SK-N-SH (cell line): ENCODE results near the gene FOXO3B. TPM values are rescaled to one million over a fixed set of nuclear protein-coding genes. Genes with fewer than 3 reads are reported as not detected.
"Not testable (repeated sequence)": the region's sequence is repeated elsewhere in the genome, so short reads cannot be mapped to it uniquely, and the experiment has no call there.

ENCODE experiments used
- CTCF ChIA-PET: fragments of 300-600, 350-600 bp; formaldehyde crosslinking; extraction: SDS; loops from one replicate; lab custom pipeline; 2021; lab: Yijun Ruan, JAX
- POLR2A ChIA-PET: fragments of 350-600 bp; sonication (Branson Sonifier 250); formaldehyde crosslinking; extraction: SDS; loops from one replicate; lab custom pipeline; 2020; ENCODE audit warnings: antibody characterized with exemption, inconsistent platforms; lab: Yijun Ruan, JAX
- DNase-seq: peaks from one replicate; pipeline ENCODE4 v3.0.0; 2012
- H2AFZ ChIP-seq: fragments of 200-600 bp; sonication (generic); 2 replicates; pipeline ENCODE4 v1.8.1; 2016; ENCODE audit warnings: antibody characterized with exemption, mild to moderate bottlenecking, low read depth
- H3F3A ChIP-seq: fragments of 200-600 bp; sonication (generic); replicated peaks from 2 replicates; pipeline ENCODE3; 2016; ENCODE audit warnings: antibody characterized with exemption, mild to moderate bottlenecking; ENCODE audit not compliant: insufficient read depth
- H3K27ac ChIP-seq, 2 experiments: fragments of 200-500 bp in 1 of 2; fragments of 200-600 bp in 1 of 2; sonication (Bioruptor generic) in 1 of 2; sonication (generic), shearing (Covaris generic) in 1 of 2; 2 replicates each; pipeline versions ENCODE4 v1.5.1 to v1.6.1; 2014 to 2016; ENCODE audit warnings: low read depth in 2 of 2, inconsistent platforms in 1 of 2, low read length in 1 of 2, mild to moderate bottlenecking in 1 of 2, mixed read lengths in 1 of 2
- H3K27me3 ChIP-seq: fragments of 200-600 bp; sonication (generic), shearing (Covaris generic); 2 replicates; pipeline ENCODE4 v1.6.1; 2016; ENCODE audit warnings: mixed run types; ENCODE audit not compliant: insufficient read depth
- H3K36me3 ChIP-seq, 2 experiments: fragments of 200-500 bp in 1 of 2; fragments of 200-600 bp in 1 of 2; sonication (Bioruptor generic) in 1 of 2; sonication (generic) in 1 of 2; replicated peaks in 1 of 2; 2 replicates each; pipeline versions ENCODE3 to v1.5.1; 2014 to 2016; ENCODE audit warnings: low read length in 1 of 2, mild to moderate bottlenecking in 1 of 2; ENCODE audit not compliant: insufficient read depth in 2 of 2, control insufficient read depth in 1 of 2
- H3K4me1 ChIP-seq, 2 experiments: fragments of 200-500 bp in 1 of 2; fragments of 200-600 bp in 1 of 2; sonication (Bioruptor generic) in 1 of 2; sonication (generic), shearing (Covaris generic) in 1 of 2; 2 replicates each; pipeline versions ENCODE4 v1.5.1 to v1.6.1; 2014 to 2016; ENCODE audit warnings: low read depth in 1 of 2, low read length in 1 of 2, mixed run types in 1 of 2; ENCODE audit not compliant: insufficient read depth in 2 of 2, control insufficient read depth in 1 of 2
- H3K4me2 ChIP-seq: fragments of 200-600 bp; sonication (generic), shearing (Covaris generic); 2 replicates; pipeline ENCODE4 v1.6.1; 2017; ENCODE audit warnings: mixed run types
- H3K4me3 ChIP-seq, 2 experiments: fragments of 200-500 bp in 1 of 2; fragments of 200-600 bp in 1 of 2; sonication (Bioruptor generic) in 1 of 2; sonication (generic), shearing (Covaris generic) in 1 of 2; 2 replicates each; pipeline versions ENCODE4 v1.5.1 to v1.8.1; 2014 to 2016; ENCODE audit warnings: low read depth in 2 of 2, inconsistent platforms in 1 of 2, low read length in 1 of 2, mild to moderate bottlenecking in 1 of 2, mixed read lengths in 1 of 2, moderate library complexity in 1 of 2
- H3K79me2 ChIP-seq: fragments of 200-600 bp; sonication (generic); 2 replicates; pipeline ENCODE4 v1.8.1; 2017; ENCODE audit warnings: mild to moderate bottlenecking; ENCODE audit not compliant: insufficient read depth
- H3K9ac ChIP-seq: fragments of 200-600 bp; sonication (generic); 2 replicates; pipeline ENCODE4 v1.6.1; 2017; ENCODE audit warnings: mixed run types
- H3K9me2 ChIP-seq: fragments of 200-600 bp; sonication (generic); 2 replicates; pipeline ENCODE4 v1.6.1; 2017; ENCODE audit warnings: mixed run types
- H3K9me3 ChIP-seq: fragments of 200-600 bp; sonication (generic); 2 replicates; pipeline ENCODE4 v1.6.1; 2017; ENCODE audit warnings: mixed run types, mild to moderate bottlenecking, moderate library complexity
- H4K20me1 ChIP-seq: fragments of 200-600 bp; sonication (generic); 2 replicates; pipeline ENCODE4 v1.6.1; 2017; ENCODE audit warnings: mild to moderate bottlenecking, mixed run types; ENCODE audit not compliant: insufficient read depth
- CTCF ChIP-seq: fragments of 200-600 bp; sonication (generic); IDR thresholded peaks from 2 replicates; pipeline ENCODE4 v1.6.1; 2017; ENCODE audit warnings: antibody characterized with exemption, mild to moderate bottlenecking, moderate library complexity
- RAD21 ChIP-seq: IDR thresholded peaks from 2 replicates; pipeline ENCODE4 v1.6.1; 2012; ENCODE audit warnings: mild to moderate bottlenecking, low read length
- RXRA ChIP-seq: IDR thresholded peaks from 2 replicates; pipeline ENCODE4 v1.4.0; 2012; ENCODE audit warnings: low read depth, mild to moderate bottlenecking, borderline replicate concordance
- SMC3 ChIP-seq: IDR thresholded peaks from 2 replicates; pipeline ENCODE4 v1.6.1; 2012; ENCODE audit warnings: low read depth, low read length, improper control_type of control experiment
- WGBS: methylation state at CpG from one replicate; pipeline ENCODE4 v1.1.6; 2017; ENCODE audit warnings: low lambda C conversion rate; 5-methylcytosine and 5-hydroxymethylcytosine counted together
- polyA plus RNA-seq, 3 experiments: library from polyadenylated mRNA; depleted of rRNA; stranded (reverse); fragments of >200 nt; gene quantifications; 2 replicates each; pipeline ENCODE4 v1.2.3, GENCODE V29; 2012

Gene FOXO3B
- polyA plus RNA-seq, 1 of the 3 experiments (the other 2 are of a cell fraction), result 3.0 TPM

GRCh38 chr17:18719428-18720110, 37.5 kb upstream of the FOXO3B start:
- H3K36me3 ChIP-seq, H3K9ac ChIP-seq, DNase-seq, H3F3A ChIP-seq, H3K4me1 ChIP-seq, H4K20me1 ChIP-seq, H3K4me3 ChIP-seq, CTCF ChIA-PET, POLR2A ChIA-PET, H3K27me3 ChIP-seq, H3K9me2 ChIP-seq, H3K79me2 ChIP-seq, H3K9me3 ChIP-seq: not testable (repeated sequence)
- H3K4me2 ChIP-seq, result peak overlapping the region; percentile 44; the same call in 1 of the 2 replicates
- peak overlapping the region in 1 of 2 experiments; percentile 24; a peak in 1 of 4 replicates for H3K27ac ChIP-seq
- 78% methylated on average over 11 of the region's 12 CpGs for WGBS
- 0 out of 2 replicates have a peak overlapping the region, but pooled peaks have one; percentile 3 for H2AFZ ChIP-seq

- not testable (repeated sequence) for H3K9ac ChIP-seq, H3K4me3 ChIP-seq, DNase-seq, H3K79me2 ChIP-seq
- TF ChIP-seq RXRA, result peak; percentile 22; the same call in 1 of the 2 replicates
- TF ChIP-seq, all 33 proteins: peak for 1; not testable (repeated sequence) for 32
- peak overlapping the region; percentile 44; the same call in 1 of the 2 replicates for H3K4me2 ChIP-seq
- H3K9me2 ChIP-seq, H3K4me1 ChIP-seq, H3K27me3 ChIP-seq, H3F3A ChIP-seq, H3K9me3 ChIP-seq, H3K36me3 ChIP-seq, POLR2A ChIA-PET, H4K20me1 ChIP-seq, CTCF ChIA-PET: not testable (repeated sequence)
- 41% methylated on average over 6 of the region's 9 CpGs for WGBS
- H3K27ac ChIP-seq, result peak overlapping the region in 1 of 2 experiments; percentile 24; a peak in 1 of 4 replicates
- 0 out of 2 replicates have a peak overlapping the region, but pooled peaks have one; percentile 3 for H2AFZ ChIP-seq
Observed at GRCh38 chr17:18718643-18719427, 36.7 kb upstream of the FOXO3B start.

GRCh38 chr17:18712354-18712999, 30.4 kb upstream of the FOXO3B start:
- 20% methylated on average over 6 of the region's 7 CpGs for WGBS
- H3K4me3 ChIP-seq, H3K27me3 ChIP-seq: not testable (repeated sequence)
- TF ChIP-seq RAD21 (peak; percentile 54), SMC3 (peak; percentile 22; the same call in 1 of the 2 replicates), CTCF (peak; percentile 62)
- TF ChIP-seq, all 33 proteins: peak for 3; not testable (repeated sequence) for 30
- H3K9me3 ChIP-seq, H3K79me2 ChIP-seq, DNase-seq, H3K27ac ChIP-seq, H3K36me3 ChIP-seq, H3F3A ChIP-seq, H3K4me2 ChIP-seq, CTCF ChIA-PET, H3K9me2 ChIP-seq, H3K4me1 ChIP-seq, H3K9ac ChIP-seq, H4K20me1 ChIP-seq, H2AFZ ChIP-seq, POLR2A ChIA-PET: not testable (repeated sequence)

- 95% methylated on average over 3 of the region's 3 CpGs for WGBS
- H3K27ac ChIP-seq, H3F3A ChIP-seq, POLR2A ChIA-PET, H3K4me2 ChIP-seq, H3K79me2 ChIP-seq, H3K36me3 ChIP-seq, H3K27me3 ChIP-seq, DNase-seq, H4K20me1 ChIP-seq, CTCF ChIA-PET, H2AFZ ChIP-seq, H3K9me2 ChIP-seq, H3K4me3 ChIP-seq, H3K9ac ChIP-seq, H3K4me1 ChIP-seq, H3K9me3 ChIP-seq: not testable (repeated sequence)
Observed at GRCh38 chr17:18708215-18708614, 26.1 kb upstream of the FOXO3B start.

GRCh38 chr17:18705955-18706354, 23.8 kb upstream of the FOXO3B start:
- H3K36me3 ChIP-seq, H3K79me2 ChIP-seq, POLR2A ChIA-PET, H3K27me3 ChIP-seq, DNase-seq, H3F3A ChIP-seq, H3K4me2 ChIP-seq, H4K20me1 ChIP-seq, H3K9me3 ChIP-seq, H3K27ac ChIP-seq, H3K9me2 ChIP-seq, H3K4me1 ChIP-seq, H3K9ac ChIP-seq, H3K4me3 ChIP-seq, CTCF ChIA-PET, H2AFZ ChIP-seq: not testable (repeated sequence)
- WGBS, result 89% methylated on average over 3 of the region's 3 CpGs
